NCI-H128 (cell line): ENCODE measurements around the gene N4BP2.

ENCODE experiments used
- DNase-seq: peaks from one replicate; lab custom pipeline; 2025; ENCODE audit not compliant: unreplicated experiment; lab: John Stamatoyannopoulos, UW

N4BP2 gene

GRCh38 chr4:40190465-40190864, 133.8 kb downstream of the N4BP2 start:
- DNase-seq, result no peak

- DNase-seq, result no peak
These were observed 134.5 kb downstream of the N4BP2 start for GRCh38 chr4:40190880-40191815.

- DNase-seq, result no peak
These were observed 135.7 kb downstream of the N4BP2 start for GRCh38 chr4:40192114-40193015.

- DNase-seq, result no peak
These were observed 136.4 kb downstream of the N4BP2 start for GRCh38 chr4:40193016-40193571.

GRCh38 chr4:40193578-40193977, 136.9 kb downstream of the N4BP2 start:
- DNase-seq, result no peak

- DNase-seq, result no peak
These were observed 138.0 kb downstream of the N4BP2 start for GRCh38 chr4:40194602-40195161.

- no peak for DNase-seq
These were observed 138.8 kb downstream of the N4BP2 start for GRCh38 chr4:40195182-40196177.

- no peak for DNase-seq
These were observed 139.6 kb downstream of the N4BP2 start for GRCh38 chr4:40196272-40196671.

GRCh38 chr4:40196724-40197281, 140.2 kb downstream of the N4BP2 start, which contains the start of gene RHOH:
Gene RHOH (plus strand): TSS chr4:40197031. CDS start chr4:40243387, 46,356 bp downstream.
- DNase-seq, result no peak

- DNase-seq, result no peak
These were observed 141.4 kb downstream of the N4BP2 start for GRCh38 chr4:40197879-40198689.

- DNase-seq, result no peak
These were observed 142.6 kb downstream of the N4BP2 start for GRCh38 chr4:40199179-40199670.

- DNase-seq, result no peak
These were observed 143.6 kb downstream of the N4BP2 start for GRCh38 chr4:40199999-40200874.

GRCh38 chr4:40200875-40201801, 144.5 kb downstream of the N4BP2 start:
- DNase-seq, result no peak

GRCh38 chr4:40201898-40202297, 145.2 kb downstream of the N4BP2 start:
- DNase-seq, result no peak

- no peak for DNase-seq
These were observed 145.8 kb downstream of the N4BP2 start for GRCh38 chr4:40202474-40202873.

- DNase-seq, result no peak
These were observed 148.0 kb downstream of the N4BP2 start for GRCh38 chr4:40204507-40205258.
